ENCODE data around the gene KLHL1. TPM values are rescaled to one million over a fixed set of nuclear protein-coding genes. Genes with fewer than 3 reads are reported as not detected.

The KLHL1 gene
- total and polyA plus RNA-seq, 5 experiments from 2014 or later: not detected

- Mint-ChIP-seq H3K9me3 (peaks cover 0 to 28% (median 8%) of the 10 kb centered on the region in 9 donors), H3K4me3 (no peak overlapping the region), H3K27ac (no peak overlapping the region), H3K4me1 (no peaks in the 10 kb centered on the region), H3K36me3 (peaks cover 0 to 3% (median 0%) of the 10 kb centered on the region in 3 donors), H3K27me3 (no peaks in the 10 kb centered on the region)
- POLR2A ChIA-PET: no interaction called here
- DNase-seq (no peak), ATAC-seq (no peak)
Measured at GRCh38 chr13:70080012-70080411, 28.2 kb downstream of the KLHL1 start.

DNA sequence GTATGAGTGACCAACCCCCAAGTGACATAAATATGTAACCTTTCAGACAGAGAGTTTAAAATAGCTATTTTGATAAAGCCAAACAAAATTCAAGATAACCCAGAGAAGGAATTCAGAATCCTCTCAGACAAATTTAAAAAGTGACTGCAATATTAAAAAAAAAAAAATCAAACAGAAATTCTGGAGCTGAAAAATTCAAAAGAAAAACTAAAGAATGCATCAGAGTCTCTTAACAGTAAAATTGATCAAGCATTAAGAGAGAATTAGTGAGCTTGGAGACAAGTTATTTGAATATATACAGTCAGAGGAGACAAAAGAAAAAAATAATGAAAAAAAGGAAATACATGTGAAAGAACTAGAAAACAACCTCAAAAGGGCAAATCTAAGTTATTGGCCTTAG, 53.7 kb downstream of the KLHL1 start:
- Mint-ChIP-seq H3K36me3 (peaks cover 0 to 4% (median 0%) of the 10 kb centered on the region in 3 donors), H3K27ac (no peak overlapping the region), H3K27me3 (no peaks in the 10 kb centered on the region), H3K4me1 (no peaks in the 10 kb centered on the region), H3K9me3 (peaks cover 4 to 44% (median 26%) of the 10 kb centered on the region in 9 donors), H3K4me3 (no peak overlapping the region)
- POLR2A ChIA-PET: interaction anchor here (0.6 kb wide), 1 partner anchor 9 kb away, joined by 3 read pairs; no protein-coding TSS in a partner anchor
- DNase-seq (no peak), ATAC-seq (no peak)

GRCh38 chr13:70051531-70051930, 56.7 kb downstream of the KLHL1 start:
- peaks cover 0 to 8% (median 0%) of the 10 kb centered on the region in 3 donors for H3K36me3 Mint-ChIP-seq
- no peak for DNase-seq
- no peaks in the 10 kb centered on the region for H3K27me3 Mint-ChIP-seq
- no peak for ATAC-seq
- peaks cover 6 to 46% (median 25%) of the 10 kb centered on the region in 9 donors for H3K9me3 Mint-ChIP-seq
- H3K27ac Mint-ChIP-seq: no peak overlapping the region
- POLR2A ChIA-PET: no interaction called here
- no peaks in the 10 kb centered on the region for H3K4me1 Mint-ChIP-seq
- H3K4me3 Mint-ChIP-seq: no peak overlapping the region

DNA sequence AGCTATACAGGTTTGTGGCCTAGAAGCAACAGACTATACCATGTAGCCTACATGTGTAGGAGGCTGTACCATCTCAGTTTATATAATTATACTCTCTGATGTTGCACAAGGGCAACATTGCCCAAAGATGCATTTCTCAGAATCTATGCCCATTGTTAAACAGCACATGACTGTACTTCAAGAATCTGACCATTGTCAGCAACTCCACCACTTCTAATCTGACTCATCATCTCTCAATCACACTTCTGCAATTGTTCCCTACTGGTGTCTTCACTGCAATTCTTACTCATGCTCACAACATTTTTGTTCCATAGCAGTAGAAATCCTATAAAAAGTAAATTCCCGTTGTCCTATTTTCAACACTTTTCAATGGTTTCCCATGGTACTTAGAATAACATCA, 64.6 kb downstream of the KLHL1 start:
- POLR2A ChIA-PET: no interaction called here
- H3K4me1 Mint-ChIP-seq: no peaks in the 10 kb centered on the region
- no peak for DNase-seq
- H3K27ac Mint-ChIP-seq: no peak overlapping the region
- peaks cover 0 to 28% (median 15%) of the 10 kb centered on the region in 9 donors for H3K9me3 Mint-ChIP-seq
- H3K36me3 Mint-ChIP-seq: peaks cover 0 to 4% (median 0%) of the 10 kb centered on the region in 3 donors
- H3K27me3 Mint-ChIP-seq: no peaks in the 10 kb centered on the region
- H3K4me3 Mint-ChIP-seq: no peak overlapping the region
- ATAC-seq: no peak

GRCh38 chr13:70042193-70042592, 66.1 kb downstream of the KLHL1 start:
- Mint-ChIP-seq H3K9me3 (peaks cover 7 to 29% (median 16%) of the 10 kb centered on the region in 9 donors), H3K27ac (no peak overlapping the region), H3K4me1 (no peaks in the 10 kb centered on the region), H3K36me3 (peaks cover 0 to 4% (median 0%) of the 10 kb centered on the region in 3 donors), H3K4me3 (no peak overlapping the region), H3K27me3 (no peaks in the 10 kb centered on the region)
- no peak for ATAC-seq
- POLR2A ChIA-PET: no interaction called here
- DNase-seq: no peak

- Mint-ChIP-seq H3K4me1 (no peaks in the 10 kb centered on the region), H3K4me3 (no peak overlapping the region), H3K27ac (no peak overlapping the region), H3K36me3 (no peaks in the 10 kb centered on the region), H3K9me3 (peaks cover 0 to 36% (median 12%) of the 10 kb centered on the region in 9 donors), H3K27me3 (no peaks in the 10 kb centered on the region)
- POLR2A ChIA-PET: no interaction called here
- no peak for DNase-seq
- ATAC-seq: no peak
Measured at GRCh38 chr13:70034286-70034685, 74.0 kb downstream of the KLHL1 start.

- ATAC-seq: no peak
- no peak for DNase-seq
- no peaks in the 10 kb centered on the region for H3K27me3 Mint-ChIP-seq
- H3K4me1 Mint-ChIP-seq: no peaks in the 10 kb centered on the region
- H3K4me3 Mint-ChIP-seq: no peak overlapping the region
- H3K9me3 Mint-ChIP-seq: peaks cover 2 to 23% (median 12%) of the 10 kb centered on the region in 9 donors
- POLR2A ChIA-PET: no interaction called here
- no peak overlapping the region for H3K27ac Mint-ChIP-seq
- H3K36me3 Mint-ChIP-seq: no peaks in the 10 kb centered on the region
Measured at GRCh38 chr13:70027551-70027950, 80.7 kb downstream of the KLHL1 start.

GRCh38 chr13:70023516-70023915, 84.7 kb downstream of the KLHL1 start:
- POLR2A ChIA-PET: no interaction called here
- Mint-ChIP-seq H3K27me3 (no peaks in the 10 kb centered on the region), H3K4me3 (no peak overlapping the region), H3K9me3 (peaks cover 3 to 27% (median 11%) of the 10 kb centered on the region in 9 donors), H3K4me1 (no peaks in the 10 kb centered on the region), H3K36me3 (no peaks in the 10 kb centered on the region), H3K27ac (no peak overlapping the region)
- DNase-seq (no peak), ATAC-seq (no peak)

DNA sequence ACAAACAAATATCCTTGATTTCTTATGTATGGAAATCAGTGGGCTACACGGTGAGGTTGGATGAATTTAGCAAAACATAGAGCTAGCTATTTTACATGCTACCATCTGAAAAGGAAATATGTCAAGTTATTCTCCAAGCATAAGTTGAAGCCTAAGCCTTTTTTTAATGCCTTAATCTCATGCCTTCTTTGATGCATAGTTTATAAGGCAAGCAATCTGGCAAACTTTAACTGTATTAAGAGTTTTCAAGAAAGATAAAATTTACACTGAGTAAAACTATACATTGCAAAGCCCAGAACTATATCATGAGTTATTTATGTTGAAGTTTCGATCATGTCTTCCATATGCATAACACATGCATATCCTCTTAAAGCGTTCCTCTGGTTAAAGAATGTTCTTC, 85.6 kb downstream of the KLHL1 start:
- H3K27me3 Mint-ChIP-seq: no peaks in the 10 kb centered on the region
- H3K4me3 Mint-ChIP-seq: no peak overlapping the region
- H3K27ac Mint-ChIP-seq: no peak overlapping the region
- H3K4me1 Mint-ChIP-seq: no peaks in the 10 kb centered on the region
- POLR2A ChIA-PET: no interaction called here
- peaks cover 4 to 35% (median 7%) of the 10 kb centered on the region in 9 donors for H3K9me3 Mint-ChIP-seq
- no peaks in the 10 kb centered on the region for H3K36me3 Mint-ChIP-seq
- no peak for ATAC-seq
- no peak for DNase-seq

- Mint-ChIP-seq H3K27ac (no peak overlapping the region), H3K27me3 (no peaks in the 10 kb centered on the region), H3K36me3 (no peaks in the 10 kb centered on the region), H3K4me1 (no peaks in the 10 kb centered on the region), H3K4me3 (no peak overlapping the region), H3K9me3 (peaks cover 7 to 28% (median 11%) of the 10 kb centered on the region in 9 donors)
- POLR2A ChIA-PET: no interaction called here
- DNase-seq (no peak), ATAC-seq (no peak)
Measured at GRCh38 chr13:70016116-70016515, 92.1 kb downstream of the KLHL1 start.

DNA sequence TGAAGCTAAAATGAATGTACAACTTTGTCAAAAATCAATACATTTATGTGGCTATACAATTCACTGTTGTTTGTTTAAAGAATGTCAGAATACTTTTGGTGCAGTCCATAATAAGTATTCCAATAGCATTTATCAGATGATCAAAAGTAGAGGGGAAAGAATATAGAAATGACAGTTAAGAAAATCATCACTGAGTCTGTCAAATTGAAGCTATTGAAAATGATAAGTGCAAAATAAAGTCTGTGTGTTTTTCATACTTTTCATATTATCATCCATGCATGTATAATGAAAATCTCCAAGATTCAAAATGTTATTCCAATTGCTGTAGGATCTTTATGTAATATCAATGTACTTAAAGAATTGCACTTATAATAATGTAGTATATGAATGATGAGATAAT, 93.9 kb downstream of the KLHL1 start:
- no peak overlapping the region for H3K4me3 Mint-ChIP-seq
- no peak overlapping the region for H3K27ac Mint-ChIP-seq
- DNase-seq: no peak
- POLR2A ChIA-PET: no interaction called here
- no peak for ATAC-seq
- H3K36me3 Mint-ChIP-seq: no peaks in the 10 kb centered on the region
- H3K27me3 Mint-ChIP-seq: no peaks in the 10 kb centered on the region
- peaks cover 7 to 40% (median 15%) of the 10 kb centered on the region in 9 donors for H3K9me3 Mint-ChIP-seq
- peaks cover 0 to 1% (median 0%) of the 10 kb centered on the region in 4 donors for H3K4me1 Mint-ChIP-seq

- Mint-ChIP-seq H3K27me3 (no peaks in the 10 kb centered on the region), H3K27ac (no peak overlapping the region), H3K4me1 (no peaks in the 10 kb centered on the region), H3K9me3 (peaks cover 0 to 10% (median 3%) of the 10 kb centered on the region in 9 donors), H3K4me3 (no peak overlapping the region), H3K36me3 (no peaks in the 10 kb centered on the region)
- ATAC-seq (no peak), DNase-seq (no peak)
- POLR2A ChIA-PET: no interaction called here
Measured at GRCh38 chr13:69999875-70000274, 108.4 kb downstream of the KLHL1 start.

GRCh38 chr13:69997061-69997460, 111.2 kb downstream of the KLHL1 start:
- Mint-ChIP-seq H3K27me3 (no peaks in the 10 kb centered on the region), H3K9me3 (peaks cover 0 to 16% (median 3%) of the 10 kb centered on the region in 9 donors), H3K4me3 (no peak overlapping the region), H3K36me3 (no peaks in the 10 kb centered on the region), H3K27ac (no peak overlapping the region), H3K4me1 (no peaks in the 10 kb centered on the region)
- ATAC-seq: no peak
- POLR2A ChIA-PET: no interaction called here
- no peak for DNase-seq

DNA sequence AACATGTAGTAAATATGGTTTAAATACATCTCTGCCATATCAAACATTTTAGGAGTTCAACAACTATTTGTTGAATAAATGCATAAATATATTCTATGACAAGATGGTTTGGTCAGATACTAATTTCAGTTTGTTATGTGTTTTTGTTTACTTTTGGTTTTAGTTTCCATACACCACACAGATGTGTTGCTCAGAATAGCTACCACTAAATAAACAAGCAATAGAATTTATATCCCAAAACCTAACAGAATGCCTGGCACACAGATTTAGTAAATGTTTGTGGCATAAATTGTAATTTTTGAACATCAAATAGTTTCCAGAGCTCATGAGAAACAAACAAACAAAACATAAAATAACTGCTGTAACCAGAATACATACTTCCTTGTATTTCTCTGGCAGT, 127.5 kb downstream of the KLHL1 start:
- no peak for DNase-seq
- Mint-ChIP-seq H3K27ac (no peak overlapping the region), H3K27me3 (no peaks in the 10 kb centered on the region), H3K4me1 (no peaks in the 10 kb centered on the region), H3K9me3 (peaks cover 2 to 35% (median 10%) of the 10 kb centered on the region in 9 donors), H3K36me3 (no peaks in the 10 kb centered on the region), H3K4me3 (no peak overlapping the region)
- no peak for ATAC-seq
- POLR2A ChIA-PET: no interaction called here
